ENCODE results near the gene FAM53C.

Gene FAM53C

GRCh38 chr5:138337685-138338410, at the start of gene FAM53C (continued):
- TF ChIP-seq ZFP41 (tag by site-specific recombination; IDR thresholded peaks at IDR 0.05; ENCODE audit: borderline replicate concordance) (0 out of 2 replicates have a peak, but pooled peaks have one; percentile 48), ZNF792 (tag by site-specific recombination; IDR thresholded peaks at IDR 0.05) (no peak), ZBTB20 (tag by site-specific recombination; IDR thresholded peaks at IDR 0.05) (peak; percentile 47; the same call in 1 of the 2 replicates), INSM2 (tag by site-specific recombination; IDR thresholded peaks at IDR 0.05) (no peak; the same call in 1 of the 2 replicates), REST (tag by site-specific recombination; IDR thresholded peaks at IDR 0.05) (peak; percentile 94), ZNF19 (tag by site-specific recombination; IDR thresholded peaks at IDR 0.05; ENCODE audit: low read depth) (no peak), ZNF274 (IDR thresholded peaks at IDR 0.05; ENCODE audit: low read length) (no peak), ZNF274 (tag by site-specific recombination; IDR thresholded peaks at IDR 0.05; ENCODE audit: borderline replicate concordance) (no peak), ZFHX2 (tag by site-specific recombination; conservative IDR thresholded peaks at IDR 0.05) (peak; percentile 84), GLI4 (tag by site-specific recombination; IDR thresholded peaks at IDR 0.05) (peak; percentile 92), ZNF391 (tag by site-specific recombination; IDR thresholded peaks at IDR 0.05; ENCODE audit: borderline replicate concordance, low read depth) (peak; percentile 86; the same call in 1 of the 2 replicates), AEBP2 (tag by site-specific recombination; IDR thresholded peaks at IDR 0.05; ENCODE audit: borderline replicate concordance) (no peak), ZBTB7A (tag by site-specific recombination; IDR thresholded peaks at IDR 0.05; ENCODE audit: low read depth) (peak; percentile 96), HOXD13 (CRISPR knock-in tag; IDR thresholded peaks at IDR 0.05; ENCODE audit: borderline replicate concordance) (no peak), ZBTB6 (tag by site-specific recombination; IDR thresholded peaks at IDR 0.05) (no peak; the same call in 1 of the 2 replicates), ZNF280D (tag by site-specific recombination; IDR thresholded peaks at IDR 0.05) (0 out of 2 replicates have a peak, but pooled peaks have one; percentile 2), ZNF473 (tag by site-specific recombination; IDR thresholded peaks at IDR 0.05) (no peak), ZNF555 (tag by site-specific recombination; conservative IDR thresholded peaks at IDR 0.05) (no peak), ZNF830 (tag by site-specific recombination; IDR thresholded peaks at IDR 0.05; ENCODE audit: low read depth) (no peak), ZNF239 (tag by site-specific recombination; IDR thresholded peaks at IDR 0.05) (0 out of 2 replicates have a peak, but pooled peaks have one; percentile 52), ATF2 (tag by site-specific recombination; IDR thresholded peaks at IDR 0.05; ENCODE audit: low read depth) (peak; percentile 42; the same call in 1 of the 2 replicates), ZNF580 (tag by site-specific recombination; IDR thresholded peaks at IDR 0.05) (peak; percentile 30), ZNF837 (tag by site-specific recombination; IDR thresholded peaks at IDR 0.05) (peak; percentile 69; the same call in 1 of the 2 replicates), ZNF157 (tag by site-specific recombination; IDR thresholded peaks at IDR 0.05) (no peak)
